ENCODE results near the gene EIF1B.
A peak's percentile ranks its signal among the peaks of the same experiment; 100 is the strongest.

Gene EIF1B

DNA sequence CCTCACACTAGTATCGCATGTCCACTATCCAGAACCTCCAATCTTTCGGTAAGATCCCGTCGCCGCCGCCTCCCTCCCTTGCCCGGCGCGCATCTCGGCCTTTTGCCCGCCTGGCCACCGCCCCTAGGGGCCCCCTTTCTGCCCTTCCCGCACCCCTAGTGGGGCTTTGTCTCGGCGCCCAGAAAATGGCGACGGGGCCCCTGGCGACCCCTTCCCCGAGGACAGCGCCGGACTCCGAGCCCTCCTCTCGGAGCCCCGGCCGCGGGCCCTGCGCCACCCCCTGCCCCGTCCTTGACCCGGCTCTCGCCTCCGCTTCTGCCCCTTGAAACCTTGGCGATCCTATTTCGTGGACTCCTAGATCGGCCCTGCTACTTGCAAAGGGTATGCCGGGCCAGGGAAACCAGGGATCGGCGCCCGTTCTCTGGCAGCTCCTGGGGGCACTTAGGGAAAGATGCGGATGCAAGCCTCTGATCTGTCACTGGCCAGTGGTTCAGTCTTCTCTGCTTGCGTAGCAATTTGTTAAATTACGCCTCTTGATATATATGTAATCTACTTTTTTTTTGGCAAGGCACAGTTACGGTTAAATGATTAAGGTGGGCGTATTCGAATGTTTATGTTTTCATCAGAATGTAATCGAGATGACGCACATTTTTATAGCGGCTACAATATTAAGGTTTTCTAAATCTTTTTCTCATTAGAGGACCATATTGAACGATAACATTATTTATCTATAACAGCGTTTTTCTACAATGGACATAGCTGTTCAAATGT, 603 bp downstream of the EIF1B start:
- peak; percentile 92 for DNase-seq

DNA sequence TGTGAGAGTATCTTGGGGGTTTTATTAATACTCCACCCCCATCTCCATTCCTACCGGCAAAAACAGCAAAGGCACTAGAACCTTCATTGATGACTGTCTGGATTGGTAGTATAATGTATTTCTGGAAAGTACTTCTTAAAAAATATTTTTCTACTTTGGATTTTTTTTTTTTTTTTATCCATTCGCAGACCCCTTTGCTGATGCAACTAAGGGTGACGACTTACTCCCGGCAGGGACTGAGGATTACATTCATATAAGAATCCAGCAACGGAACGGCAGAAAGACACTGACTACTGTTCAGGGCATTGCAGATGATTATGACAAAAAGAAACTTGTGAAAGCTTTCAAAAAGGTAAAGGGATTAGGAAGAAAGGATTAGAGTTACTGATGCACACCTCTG, 1.2 kb downstream of the EIF1B start:
- peak; percentile 28 for DNase-seq

DNA sequence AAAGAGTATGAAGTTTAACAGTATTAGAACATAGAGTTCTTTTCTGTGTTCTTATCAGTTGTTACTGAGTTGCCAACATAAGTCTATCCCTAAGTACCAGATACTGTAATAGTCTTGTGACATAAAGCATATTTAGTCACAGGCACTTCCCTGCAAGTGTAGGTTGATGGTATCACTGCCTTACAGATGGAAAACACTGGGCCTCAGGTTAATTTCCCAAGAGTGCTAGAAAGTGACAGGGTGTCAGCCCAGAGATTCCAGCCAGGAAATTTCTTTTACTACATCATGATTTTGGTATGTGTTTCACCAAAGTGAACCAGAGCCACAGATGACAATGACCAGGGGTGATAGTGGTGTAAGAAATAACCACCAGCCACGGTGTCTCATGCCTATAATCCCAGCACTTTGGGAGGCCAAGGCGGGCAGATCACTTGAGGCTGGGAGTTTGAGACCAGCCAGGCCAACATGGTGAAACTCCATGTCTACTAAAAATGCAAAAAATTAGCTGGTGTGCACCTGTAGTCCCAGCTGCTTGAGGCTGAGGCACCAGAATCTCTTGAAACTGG, 3.2 kb downstream of the EIF1B start:
- DNase-seq, result no peak

- DNase-seq, result no peak
Measured at GRCh38 chr3:40313975-40314860, 4.7 kb downstream of the EIF1B start.

GRCh38 chr3:40317061-40317855, 7.8 kb downstream of the EIF1B start:
- peak; percentile 53 for DNase-seq

DNA sequence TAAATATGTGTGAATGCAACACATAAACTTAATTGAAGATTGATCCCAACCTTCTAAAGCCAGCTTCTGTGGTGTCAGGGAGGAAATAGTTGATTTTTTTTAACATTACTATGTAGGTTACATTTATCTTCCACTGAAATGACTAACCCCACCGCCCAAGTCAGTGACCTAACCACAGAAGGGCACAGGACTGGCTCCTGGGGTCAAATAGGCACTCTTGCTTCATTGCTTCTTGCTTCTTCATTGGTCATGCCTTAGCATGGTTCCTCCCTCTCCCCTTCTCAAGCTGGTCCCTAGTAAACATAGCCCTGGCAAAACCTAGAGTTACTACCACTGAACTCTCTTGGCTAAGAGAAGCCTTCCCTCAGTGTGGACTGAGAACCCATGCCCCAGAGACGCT, 12.3 kb downstream of the EIF1B start:
- DNase-seq, result no peak

DNA sequence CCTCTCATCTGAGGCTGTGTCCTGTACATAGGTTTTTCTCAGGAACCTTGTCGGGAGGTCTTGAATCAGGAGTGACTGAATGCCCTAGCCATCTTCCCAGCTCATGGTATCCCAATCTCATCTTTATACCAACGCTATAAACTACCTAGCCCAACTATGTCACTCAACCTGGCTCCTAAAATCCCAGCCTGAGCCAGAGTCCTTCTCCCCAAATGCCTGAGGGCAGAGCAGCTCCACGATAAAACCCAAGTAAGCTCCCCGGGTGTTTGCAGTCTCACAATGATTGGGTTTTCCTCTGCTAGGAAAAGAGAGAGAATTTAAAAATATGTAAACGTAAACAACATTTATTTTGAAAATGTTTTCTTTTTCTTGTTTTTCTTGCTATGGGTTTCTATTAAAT, 14.4 kb downstream of the EIF1B start:
- no peak for DNase-seq

DNA sequence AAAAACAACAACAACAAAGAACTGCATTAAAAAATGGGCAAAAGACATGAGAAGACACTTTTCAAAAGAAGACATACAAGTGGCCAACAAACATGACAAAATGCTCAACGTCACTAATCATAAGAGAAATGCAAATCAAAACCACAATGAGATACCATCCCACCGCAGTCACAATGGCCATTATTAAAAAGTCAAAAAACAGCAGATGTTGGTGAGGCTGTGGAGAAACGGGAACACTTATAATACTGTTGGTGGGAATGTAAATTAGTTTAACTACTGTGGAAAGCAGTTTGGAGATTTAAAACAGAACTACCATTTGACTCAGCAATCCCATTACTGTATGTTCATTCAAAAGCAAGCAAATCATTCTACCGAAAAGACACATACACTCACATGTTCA, 15.1 kb downstream of the EIF1B start:
- no peak for DNase-seq

DNA sequence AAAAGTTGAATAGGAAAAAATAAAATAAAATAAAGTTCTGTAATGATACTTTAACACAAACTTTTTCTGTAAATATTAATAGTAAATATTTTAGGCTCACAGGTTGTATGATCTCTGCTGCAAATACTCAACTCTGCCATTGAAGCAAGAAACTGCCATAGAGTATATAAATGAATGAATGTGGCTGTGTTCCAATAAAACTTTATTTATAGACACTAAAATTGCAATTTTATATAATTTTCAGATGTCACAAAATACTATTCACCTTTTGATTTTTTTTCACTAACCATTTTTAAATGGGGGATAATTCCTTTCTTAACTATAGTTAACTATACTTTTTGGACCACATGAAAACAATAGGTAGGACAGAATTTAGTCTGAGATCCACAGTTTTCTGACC, 16.0 kb downstream of the EIF1B start:
- no peak for DNase-seq

- DNase-seq, result no peak
Measured at GRCh38 chr3:40328374-40328773, 18.9 kb downstream of the EIF1B start.

- DNase-seq, result no peak
Measured at GRCh38 chr3:40329071-40329470, 19.6 kb downstream of the EIF1B start.

DNA sequence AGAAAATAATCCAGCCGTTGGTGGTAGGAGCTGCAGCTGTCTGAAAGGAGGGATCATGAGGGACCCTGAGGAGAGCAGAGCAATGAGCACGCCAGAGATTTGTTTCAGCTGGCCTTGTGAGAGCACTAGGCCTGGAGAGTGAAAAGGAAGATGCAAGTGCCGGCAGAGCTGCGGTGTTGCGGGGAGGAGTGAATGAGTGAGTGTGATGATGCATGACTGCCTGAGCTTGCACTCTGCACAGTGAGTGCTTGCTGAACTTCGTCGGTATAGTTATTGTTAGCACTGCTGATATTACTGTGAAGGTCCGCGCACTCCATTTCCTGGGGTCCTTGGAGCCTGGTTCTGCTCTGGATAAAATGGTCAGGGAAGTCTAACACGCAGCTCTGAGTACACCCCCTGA, 23.2 kb downstream of the EIF1B start:
- no peak for DNase-seq

DNA sequence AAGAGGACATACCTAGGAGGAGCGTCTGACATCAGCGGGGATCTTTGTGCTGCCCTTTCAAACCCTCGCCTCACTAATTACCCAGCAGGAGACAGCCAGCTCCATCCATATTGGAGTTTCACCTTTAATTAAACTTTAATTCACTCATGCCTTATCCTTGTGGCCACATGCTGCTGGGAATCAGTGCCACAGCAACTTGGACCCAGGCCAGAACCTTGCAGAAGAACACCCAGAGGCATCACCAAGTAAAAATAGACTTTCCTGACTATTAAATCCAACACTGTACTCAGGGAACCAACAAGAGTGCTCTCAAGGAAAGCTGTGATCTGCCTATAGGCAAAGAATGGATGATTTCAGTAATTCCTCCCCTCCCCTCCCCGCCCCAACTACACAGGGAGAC, 23.9 kb downstream of the EIF1B start:
- no peak for DNase-seq

GRCh38 chr3:40333852-40334251, 24.3 kb downstream of the EIF1B start:
- no peak for DNase-seq

- DNase-seq, result no peak
Measured at GRCh38 chr3:40336101-40336500, 26.6 kb downstream of the EIF1B start.

GRCh38 chr3:40336511-40337135, 27.1 kb downstream of the EIF1B start:
- DNase-seq, result no peak

DNA sequence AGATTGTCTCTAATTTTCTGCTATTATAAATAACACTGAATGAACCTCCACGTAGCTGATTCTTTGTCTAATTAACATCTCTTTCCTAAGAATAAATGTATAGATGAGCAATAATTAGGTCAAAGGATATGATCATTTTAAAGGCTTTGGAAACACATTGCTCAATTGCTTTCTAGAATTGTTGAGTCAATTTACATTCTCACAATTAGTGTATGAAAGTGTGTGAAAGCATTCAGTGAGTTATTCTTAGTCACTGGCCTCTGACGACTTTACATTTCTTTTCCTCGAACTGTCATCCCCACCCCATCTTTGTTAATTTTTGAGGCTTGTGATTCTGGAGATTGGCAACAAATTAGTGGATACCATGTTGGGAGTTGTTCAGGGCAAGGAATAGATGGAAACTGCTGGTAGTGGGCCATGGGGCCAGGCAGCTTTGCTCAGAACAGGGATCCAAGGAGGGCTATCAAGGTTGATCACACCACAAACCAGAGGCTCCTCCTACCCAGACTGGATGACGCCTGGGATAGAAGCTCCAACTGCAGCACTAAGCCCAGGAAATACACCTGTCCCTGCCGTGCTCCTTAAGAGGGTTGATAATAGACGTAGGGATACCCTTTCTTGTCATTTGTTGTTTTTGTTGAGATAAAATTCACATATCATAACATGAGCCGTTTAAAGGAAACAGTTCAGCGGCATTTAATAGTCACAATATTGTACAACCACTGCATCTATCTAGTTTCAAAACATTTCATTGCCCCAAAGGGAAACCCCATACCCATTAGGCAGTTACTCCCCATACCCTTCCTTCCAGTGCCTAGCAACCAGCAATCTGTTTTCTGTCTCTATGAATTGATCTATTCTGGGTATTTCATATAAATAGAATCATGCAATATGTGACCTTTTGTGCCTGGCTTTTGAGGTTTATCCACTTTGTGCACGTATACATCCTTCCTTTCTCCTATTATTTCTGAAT, 27.9 kb downstream of the EIF1B start:
- no peak for DNase-seq

- DNase-seq, result no peak
Measured at GRCh38 chr3:40339871-40340270, 30.4 kb downstream of the EIF1B start.

DNA sequence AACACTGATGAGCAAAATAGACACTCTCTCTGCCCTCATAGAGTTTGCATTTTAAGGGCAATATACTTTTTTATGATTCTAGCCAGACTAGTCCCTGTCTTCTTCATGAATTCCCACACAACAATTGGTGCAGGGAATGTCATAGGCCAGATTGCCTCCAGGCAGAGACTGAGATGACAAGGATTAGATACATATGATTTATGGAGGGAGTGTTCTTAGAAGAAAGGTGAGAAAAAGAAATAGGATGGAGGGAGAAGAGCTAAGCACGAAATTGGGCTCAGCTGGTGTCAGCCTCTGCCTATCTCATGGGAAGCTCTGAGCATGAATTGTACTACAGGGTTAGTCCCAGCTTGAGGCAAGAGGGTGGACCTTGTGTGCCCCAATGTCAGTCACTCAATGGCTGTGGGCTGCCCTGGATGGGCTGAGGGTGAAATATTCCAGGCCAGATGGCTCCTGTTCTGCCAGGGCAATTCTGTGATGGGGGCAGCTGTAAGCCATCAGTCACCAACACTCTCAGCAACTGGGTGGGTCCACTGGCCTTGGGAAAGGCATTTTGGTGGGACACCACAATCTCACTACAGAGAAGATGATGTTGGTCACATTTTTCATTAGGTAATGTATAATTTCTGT, 31.1 kb downstream of the EIF1B start:
- no peak for DNase-seq

DNA sequence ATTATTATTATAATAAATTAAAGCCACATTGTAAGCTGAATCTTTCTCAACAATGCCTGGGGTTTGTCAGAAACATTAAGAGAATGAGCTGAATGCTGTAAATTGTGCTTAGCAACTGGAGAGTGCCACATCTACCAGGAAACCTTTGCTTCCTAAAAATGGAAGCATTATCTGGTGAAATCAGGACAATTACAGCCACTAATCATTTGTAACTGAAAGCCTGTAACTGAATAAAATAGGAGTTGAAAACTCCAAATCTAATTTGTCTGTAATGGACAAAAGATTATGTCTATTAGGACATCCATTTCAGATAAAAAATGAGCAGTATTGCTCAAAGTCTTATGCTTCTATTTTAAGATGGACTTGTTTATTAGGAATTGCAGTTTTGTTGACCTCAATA, 32.2 kb downstream of the EIF1B start:
- no peak for DNase-seq

DNA sequence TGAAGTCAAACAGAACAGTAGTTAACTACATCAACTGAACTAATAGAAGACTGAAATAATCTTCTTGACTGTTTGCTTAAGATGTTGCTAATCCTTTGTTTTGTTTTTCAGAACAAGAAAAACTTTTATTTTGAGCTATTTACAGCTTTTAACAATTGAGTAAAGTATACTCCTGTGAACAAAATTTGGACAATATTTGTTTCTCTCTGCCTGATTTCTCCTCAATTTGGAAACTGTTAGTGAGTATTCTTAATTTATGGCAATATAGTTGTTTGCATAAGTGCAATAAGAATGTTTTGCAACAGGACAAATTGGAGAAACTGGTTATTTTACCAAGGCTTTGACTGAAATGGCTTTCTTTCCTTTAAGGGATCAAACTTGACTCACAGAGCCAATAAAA, 41.0 kb downstream of the EIF1B start:
- no peak for DNase-seq
